Measurements from ENCODE around the gene GPS2.

GPS2 gene

DNA sequence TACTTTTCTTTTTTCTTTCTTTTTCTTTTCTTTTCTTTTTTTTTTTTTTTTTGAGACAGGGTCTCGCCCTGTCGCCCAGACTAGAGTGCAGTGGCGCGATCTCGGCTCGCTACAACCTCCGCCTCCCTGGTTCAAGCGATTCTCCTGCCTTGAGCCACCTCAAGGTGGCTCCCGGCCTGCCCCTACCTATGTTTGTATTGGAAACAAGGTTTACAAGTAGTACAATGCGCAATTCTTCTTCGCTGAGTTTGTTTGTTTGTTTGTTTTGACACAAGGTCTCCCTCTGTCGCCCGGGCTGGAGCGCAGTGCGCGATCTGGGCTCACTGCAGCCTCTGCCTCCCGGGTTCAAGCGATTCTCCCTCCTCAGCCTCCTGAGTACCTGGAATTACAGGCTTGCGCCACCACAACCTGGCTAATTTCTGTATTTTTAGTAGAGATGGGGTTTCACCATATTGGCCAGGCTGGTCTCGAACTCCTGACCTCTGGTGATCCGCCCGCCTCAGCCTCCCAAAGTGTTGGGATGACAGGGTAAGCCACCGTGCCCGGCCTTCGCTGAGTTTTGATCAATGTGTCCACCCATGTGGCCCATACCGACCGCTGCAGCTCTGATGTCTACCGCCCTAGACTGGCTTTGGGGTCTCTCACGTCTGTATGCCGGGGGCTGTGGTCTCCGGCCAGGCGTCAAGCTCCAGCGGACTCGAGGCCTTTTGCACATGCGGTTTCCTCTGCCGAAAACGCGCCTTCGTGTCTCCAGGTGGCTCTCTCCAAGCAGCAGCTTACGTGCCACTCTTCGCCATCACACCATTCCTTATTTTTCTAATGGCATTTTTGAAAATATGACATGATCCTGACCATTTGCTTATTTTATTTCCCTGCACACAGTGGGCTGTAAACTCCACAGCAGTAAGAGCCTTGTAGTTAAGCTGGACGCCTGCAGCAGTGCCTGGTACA is 19.7 kb downstream of the GPS2 start:
- no peak for DNase-seq (ENCODE audit: low read depth)
- TF ChIP-seq, protein P1, sequence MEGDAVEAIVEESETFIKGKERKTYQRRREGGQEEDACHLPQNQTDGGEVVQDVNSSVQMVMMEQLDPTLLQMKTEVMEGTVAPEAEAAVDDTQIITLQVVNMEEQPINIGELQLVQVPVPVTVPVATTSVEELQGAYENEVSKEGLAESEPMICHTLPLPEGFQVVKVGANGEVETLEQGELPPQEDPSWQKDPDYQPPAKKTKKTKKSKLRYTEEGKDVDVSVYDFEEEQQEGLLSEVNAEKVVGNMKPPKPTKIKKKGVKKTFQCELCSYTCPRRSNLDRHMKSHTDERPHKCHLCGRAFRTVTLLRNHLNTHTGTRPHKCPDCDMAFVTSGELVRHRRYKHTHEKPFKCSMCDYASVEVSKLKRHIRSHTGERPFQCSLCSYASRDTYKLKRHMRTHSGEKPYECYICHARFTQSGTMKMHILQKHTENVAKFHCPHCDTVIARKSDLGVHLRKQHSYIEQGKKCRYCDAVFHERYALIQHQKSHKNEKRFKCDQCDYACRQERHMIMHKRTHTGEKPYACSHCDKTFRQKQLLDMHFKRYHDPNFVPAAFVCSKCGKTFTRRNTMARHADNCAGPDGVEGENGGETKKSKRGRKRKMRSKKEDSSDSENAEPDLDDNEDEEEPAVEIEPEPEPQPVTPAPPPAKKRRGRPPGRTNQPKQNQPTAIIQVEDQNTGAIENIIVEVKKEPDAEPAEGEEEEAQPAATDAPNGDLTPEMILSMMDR (IDR thresholded peaks at IDR 0.05; ENCODE audit: insufficient read depth, low read depth, low read length, missing control alignments): no peak
- peak overlapping the region; percentile 13; the same call in 1 of the 2 replicates for H3K4me3 ChIP-seq (ENCODE audit: low read depth, low read length)

DNA sequence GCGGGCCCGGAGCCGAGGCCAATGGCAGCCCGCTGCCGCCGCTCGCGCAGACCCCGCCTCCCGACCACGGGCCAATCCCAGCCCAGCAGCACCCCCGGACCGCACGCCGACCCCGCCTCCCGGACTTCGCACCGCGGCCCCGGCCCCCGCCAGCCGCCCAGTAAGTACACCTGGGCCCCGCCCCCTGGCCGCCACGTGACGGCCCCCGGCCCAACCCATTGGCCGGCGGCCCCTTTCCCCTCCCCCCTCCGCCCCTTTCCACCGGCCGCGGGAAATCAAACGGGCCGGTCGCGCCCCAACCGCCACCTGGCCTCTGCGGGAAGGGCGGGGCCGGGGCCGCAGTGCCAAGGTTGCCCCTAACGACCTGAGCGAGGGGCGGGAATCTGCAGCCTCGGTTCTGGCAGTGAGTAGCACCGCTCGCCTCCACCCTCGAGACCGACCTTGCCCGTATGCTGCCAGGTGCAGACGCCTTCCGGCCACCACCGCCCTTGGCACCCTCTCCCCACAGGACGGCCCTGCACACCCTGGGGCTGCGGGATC is 20.5 kb downstream of the GPS2 start, which contains the start of gene YBX2:
Gene YBX2, minus strand, starts transcription at position 26 of the 540 bp plus-strand sequence. CDS start 139 bp downstream, outside the sequence.
- TF ChIP-seq, protein P1 (IDR thresholded peaks at IDR 0.05; ENCODE audit: insufficient read depth, low read depth, low read length, missing control alignments): no peak
- H3K4me3 ChIP-seq (ENCODE audit: low read depth, low read length): peak within 1 kb of the TSS; percentile 13
- peak; percentile 69 for DNase-seq (ENCODE audit: low read depth)

DNA sequence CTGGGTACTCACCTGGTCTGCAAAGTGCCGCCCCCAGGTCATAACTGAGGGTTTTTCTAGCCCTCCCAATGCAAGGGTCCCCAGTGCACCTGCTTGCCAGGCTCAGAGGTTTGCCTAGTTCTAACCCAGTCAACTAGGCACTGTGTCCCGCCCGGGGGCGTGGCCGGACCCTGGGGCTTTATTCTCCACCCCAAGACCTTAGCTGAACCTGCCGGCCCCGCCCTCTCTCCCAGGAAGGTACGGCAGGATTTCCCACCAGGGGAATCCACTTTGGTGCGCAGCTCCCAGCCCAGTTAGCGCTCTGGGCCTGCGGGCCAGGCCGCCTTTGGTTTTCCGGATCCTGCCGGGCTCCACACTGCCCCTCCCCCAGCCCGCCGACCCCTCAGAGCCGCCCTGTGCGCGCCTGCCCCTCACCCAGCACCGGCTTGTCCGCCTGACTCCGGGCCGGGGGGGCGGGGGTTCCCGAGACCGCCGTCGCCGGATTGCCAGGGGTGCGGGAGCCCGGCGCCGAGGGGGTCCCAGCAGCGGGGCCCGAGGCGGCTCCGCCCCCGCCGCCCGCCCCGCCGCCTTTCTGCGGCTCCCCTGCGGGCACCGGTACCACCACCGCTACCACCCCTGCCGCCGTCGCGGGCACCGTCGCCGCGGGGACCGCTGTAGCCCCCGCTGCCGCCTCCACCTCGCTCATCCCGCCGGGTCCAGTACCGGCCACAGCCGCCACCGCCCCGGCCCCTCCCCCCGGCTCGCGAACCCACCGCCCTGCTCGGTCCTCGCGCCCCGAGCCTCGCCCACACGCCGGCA is 21.1 kb downstream of the GPS2 start:
- TF ChIP-seq, protein P1 (IDR thresholded peaks at IDR 0.05; ENCODE audit: insufficient read depth, low read depth, low read length, missing control alignments): no peak
- DNase-seq (ENCODE audit: low read depth): no peak
- H3K4me3 ChIP-seq (ENCODE audit: low read depth, low read length): no peak overlapping the region

DNA sequence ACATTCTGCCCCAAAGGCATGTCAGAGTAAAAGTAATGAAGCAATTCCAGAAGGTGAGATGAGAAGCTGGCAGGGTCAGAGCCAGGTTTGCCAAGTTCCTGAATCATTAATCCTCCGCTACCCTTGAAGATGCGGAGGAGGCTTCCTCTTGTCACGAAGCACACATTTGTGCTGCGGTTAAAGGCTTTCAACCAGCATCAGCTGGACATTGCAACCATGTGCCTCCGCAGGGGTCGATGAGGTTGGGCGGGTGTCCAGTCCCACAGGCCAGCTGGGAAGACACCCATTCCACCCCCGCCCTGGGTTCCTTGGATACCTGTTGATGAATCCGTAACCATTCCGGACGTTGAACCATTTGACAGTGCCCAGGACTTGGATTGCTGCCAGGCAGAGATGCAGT is 22.0 kb downstream of the GPS2 start:
- no peak overlapping the region for H3K4me3 ChIP-seq (ENCODE audit: low read depth, low read length)
- TF ChIP-seq, protein P1 (IDR thresholded peaks at IDR 0.05; ENCODE audit: insufficient read depth, low read depth, low read length, missing control alignments): no peak
- DNase-seq (ENCODE audit: low read depth): no peak

DNA sequence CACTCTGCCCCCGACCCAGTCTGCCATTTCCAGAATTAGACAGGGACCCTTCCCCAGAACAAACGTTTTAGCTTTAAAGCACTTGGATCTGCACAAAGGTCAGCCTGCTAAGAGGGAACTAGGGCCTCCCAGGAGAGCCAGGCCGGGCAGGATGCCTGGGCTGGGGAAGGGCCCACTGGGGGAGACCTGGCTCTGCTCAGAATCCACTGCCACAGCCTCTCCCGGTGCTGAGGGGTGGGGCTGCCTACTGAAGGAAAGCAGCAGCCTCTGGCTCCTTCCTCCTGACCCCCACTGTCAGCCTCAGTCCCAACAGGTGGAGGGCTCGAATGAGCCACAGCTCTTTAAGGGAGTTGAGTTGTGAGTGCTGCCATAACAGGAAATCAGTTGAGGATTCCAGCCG is 22.4 kb downstream of the GPS2 start:
- no peak for DNase-seq (ENCODE audit: low read depth)
- TF ChIP-seq, protein P1 (IDR thresholded peaks at IDR 0.05; ENCODE audit: insufficient read depth, low read depth, low read length, missing control alignments): no peak
- H3K4me3 ChIP-seq (ENCODE audit: low read depth, low read length): no peak overlapping the region

DNA sequence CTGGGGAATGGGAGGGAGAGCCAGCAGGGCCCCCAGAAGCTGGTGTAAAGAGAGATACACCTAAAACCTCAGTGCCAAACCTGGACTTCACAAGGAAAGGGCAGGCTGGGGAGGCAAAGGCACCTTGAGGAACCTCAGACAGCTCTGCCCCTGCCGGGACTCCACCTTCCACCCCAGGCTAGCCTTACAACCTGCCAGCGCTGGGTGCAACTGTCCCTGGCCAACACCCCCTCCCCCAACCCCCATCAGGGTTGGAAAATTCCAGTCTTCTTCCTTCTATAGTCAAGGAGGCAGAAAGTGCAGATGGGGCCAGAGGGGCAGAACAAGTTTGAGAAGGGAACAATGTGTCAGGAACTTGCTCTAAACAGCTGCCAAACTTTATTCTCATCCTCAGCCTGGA is 23.0 kb downstream of the GPS2 start:
- no peak overlapping the region for H3K4me3 ChIP-seq (ENCODE audit: low read depth, low read length)
- TF ChIP-seq, protein P1 (IDR thresholded peaks at IDR 0.05; ENCODE audit: insufficient read depth, low read depth, low read length, missing control alignments): no peak
- no peak for DNase-seq (ENCODE audit: low read depth)

Data from GM12865 (cell line).